Panc1 (cell line): Measurements from ENCODE around the gene HBEGF. TPM values are rescaled to one million over a fixed set of nuclear protein-coding genes. Genes with fewer than 3 reads are reported as not detected.

Source experiments
- ATAC-seq: fragments of 200-7000 bp; cut with Tn5 transposase; 2 replicates; pipeline ENCODE4 v1.9.1; 2020; ENCODE audit warnings: mild to moderate bottlenecking, moderate library complexity
- BruUV-seq: library from RNA; stranded (reverse); fragments of 400-500 nt; replicated peaks from 2 replicates; lab custom pipeline; 2021; lab: Mats Ljungman, UMichigan
- CTCF ChIA-PET: fragments of 300-600 bp; sonication (Branson Sonifier 250); formaldehyde crosslinking; loops from one replicate; lab custom pipeline; 2022; ENCODE audit warnings: antibody characterized with exemption; lab: Charles Lee
- POLR2A ChIA-PET: fragments of 300-600 bp; sonication (Branson Sonifier 250); formaldehyde crosslinking; loops from one replicate; lab custom pipeline; 2022; ENCODE audit warnings: antibody characterized with exemption; lab: Charles Lee
- DNase-seq: peaks from one replicate; pipeline ENCODE4 v3.0.0-alpha.2; 2010; ENCODE audit warnings: low read depth, low spot score
- H3K27ac ChIP-seq: 2 replicates; pipeline ENCODE4 v1.5.1; 2011; ENCODE audit warnings: mild to moderate bottlenecking, low read length, inconsistent platforms
- H3K27me3 ChIP-seq: fragments of 200-500 bp; sonication (Bioruptor generic); 2 replicates; pipeline ENCODE4 v1.6.0; 2014; ENCODE audit warnings: low read length, inconsistent platforms; ENCODE audit not compliant: control insufficient read depth, insufficient read depth
- H3K36me3 ChIP-seq: fragments of 200-500 bp; sonication (Bioruptor generic); 2 replicates; pipeline ENCODE4 v1.5.1; 2014; ENCODE audit warnings: inconsistent platforms, mild to moderate bottlenecking, low read length, moderate library complexity; ENCODE audit not compliant: control insufficient read depth, insufficient read depth
- H3K4me1 ChIP-seq: 2 replicates; pipeline ENCODE4 v1.5.1; 2011; ENCODE audit warnings: inconsistent platforms, mild to moderate bottlenecking, low read length, moderate library complexity; ENCODE audit not compliant: control insufficient read depth, insufficient read depth
- H3K4me3 ChIP-seq, 2 experiments: 2 replicates each; pipeline ENCODE4 v1.5.1; 2011 to 2012; ENCODE audit warnings: low read depth in 2 of 2, low read length in 2 of 2, mild to moderate bottlenecking in 2 of 2, inconsistent platforms in 1 of 2, moderate library complexity in 1 of 2
- H3K9me3 ChIP-seq: fragments of 200-500 bp; sonication (Bioruptor generic); 2 replicates; pipeline ENCODE4 v1.5.1; 2014; ENCODE audit warnings: low read depth, mild to moderate bottlenecking, inconsistent platforms, low read length, moderate library complexity; ENCODE audit not compliant: control insufficient read depth, insufficient read depth
- CTCF ChIP-seq: fragments of 450-650 bp; IDR thresholded peaks from 2 replicates; pipeline ENCODE4 v1.5.1; 2017; ENCODE audit warnings: mild to moderate bottlenecking
- POLR2AphosphoS5 ChIP-seq: IDR thresholded peaks from 2 replicates; pipeline ENCODE4 v1.6.1; 2012; ENCODE audit warnings: mild to moderate bottlenecking, low read depth, low read length, moderate library complexity
- REST ChIP-seq, 2 experiments: IDR thresholded peaks; 2 replicates each; pipeline ENCODE4 v1.6.1; 2011 to 2012; ENCODE audit warnings: low read depth in 2 of 2, control low read depth in 1 of 2, low read length in 1 of 2, mild to moderate bottlenecking in 1 of 2, moderate library complexity in 1 of 2; ENCODE audit not compliant: insufficient read depth in 1 of 2
- SIN3A ChIP-seq: IDR thresholded peaks from 2 replicates; pipeline ENCODE4 v1.6.1; 2012; ENCODE audit warnings: low read depth, mild to moderate bottlenecking, low read length, moderate library complexity, borderline replicate concordance; ENCODE audit not compliant: insufficient read depth
- TCF7L2 ChIP-seq: IDR thresholded peaks from 2 replicates; pipeline ENCODE4 v1.6.1; 2011; ENCODE audit warnings: mild to moderate bottlenecking, low read depth, low read length, inconsistent platforms
- in situ Hi-C: cut with HindIII; loops from 2 replicates; pipeline ENCODE4 v1.10.0; 2016; ENCODE audit warnings: low sequenced_read_pairs, low pct_unique_long_range_greater_than_20kb
- intact Hi-C: fragments of 100-400 bp; cut with micrococcal nuclease; formaldehyde crosslinking; loops from one replicate; pipeline ENCODE4 v1.10.0; 2022; ENCODE audit not compliant: unreplicated experiment
- total RNA-seq: library from RNA; stranded (reverse); gene quantifications from one replicate; pipeline ENCODE4 v1.2.1, GENCODE V29; 2021; ENCODE audit not compliant: unreplicated experiment

HBEGF gene
- total RNA-seq, 1 experiment from 2014 or later: 5.0 TPM

DNA sequence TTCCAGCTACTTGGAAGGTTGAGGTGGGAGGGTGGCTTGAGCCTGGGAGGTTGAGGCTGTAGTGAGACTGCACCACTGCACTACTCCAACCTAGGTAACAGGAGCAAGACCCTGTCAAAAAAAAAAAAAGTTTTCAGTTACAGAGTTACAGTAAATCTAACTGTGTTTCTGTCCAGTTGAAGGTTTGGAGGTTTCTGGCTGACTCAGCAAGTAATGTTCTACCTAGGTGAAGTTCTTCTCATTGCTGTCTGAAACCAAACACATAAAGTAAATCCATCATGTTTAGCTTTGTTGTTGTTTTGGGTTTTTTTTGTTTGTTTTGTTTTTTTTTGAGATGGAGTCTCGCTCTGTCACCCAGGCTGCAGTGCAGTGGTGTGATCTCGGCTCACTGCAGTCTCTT is 47.3 kb upstream of the HBEGF start:
- intact Hi-C loops (no loop called here), in situ Hi-C loops (no loop called here)
- Histone ChIP-seq H3K27ac (no peak overlapping the region), H3K9me3 (no peaks in the 10 kb centered on the region), H3K4me3 (no peak overlapping the region), H3K36me3 (no peaks in the 10 kb centered on the region), H3K27me3 (no peaks in the 10 kb centered on the region), H3K4me1 (peaks cover 4% of the 10 kb centered on the region; the same call in 1 of the 2 replicates)
- no TSS peak for BruUV-seq
- no peak for TF ChIP-seq SIN3A
- no peak for ATAC-seq
- CTCF ChIA-PET: interaction anchor here (0.6 kb wide), 1 partner anchor 35 kb away, joined by 5 read pairs; no protein-coding TSS in a partner anchor
- POLR2A ChIA-PET: interaction anchor here (0.6 kb wide), 1 partner anchor 264 kb away, joined by 3 read pairs; no protein-coding TSS in a partner anchor
- no peak for DNase-seq

GRCh38 chr5:140391732-140392131 is 45.3 kb upstream of the HBEGF start:
- intact Hi-C loops (no loop called here), in situ Hi-C loops (no loop called here)
- H3K9me3 ChIP-seq: no peaks in the 10 kb centered on the region
- ATAC-seq (no peak), DNase-seq (no peak)
- TF ChIP-seq POLR2AphosphoS5 (no peak), CTCF (no peak), TCF7L2 (no peak), SIN3A (no peak), REST (IDR thresholded peaks at IDR 0.05; ENCODE audit: insufficient read depth in 1 of 2, low read depth in 2 of 2, low read length in 1 of 2) (no peak)
- no peaks in the 10 kb centered on the region for H3K27me3 ChIP-seq
- no peak overlapping the region for H3K27ac ChIP-seq
- no peaks in the 10 kb centered on the region for H3K36me3 ChIP-seq
- no peaks in the 10 kb centered on the region for H3K4me1 ChIP-seq
- BruUV-seq: no TSS peak
- H3K4me3 ChIP-seq: no peak overlapping the region
- CTCF ChIA-PET: no interaction called here
- POLR2A ChIA-PET: no interaction called here

- intact Hi-C loops (no loop called here), in situ Hi-C loops (no loop called here)
- BruUV-seq: no TSS peak
- POLR2A ChIA-PET: no interaction called here
- Histone ChIP-seq H3K4me3 (no peak overlapping the region), H3K27ac (no peak overlapping the region), H3K36me3 (no peaks in the 10 kb centered on the region), H3K9me3 (no peaks in the 10 kb centered on the region), H3K27me3 (no peaks in the 10 kb centered on the region), H3K4me1 (no peaks in the 10 kb centered on the region)
- DNase-seq: no peak
- no peak for ATAC-seq
- TF ChIP-seq POLR2AphosphoS5 (no peak), CTCF (no peak), SIN3A (no peak), REST (IDR thresholded peaks at IDR 0.05; ENCODE audit: insufficient read depth in 1 of 2, low read depth in 2 of 2, low read length in 1 of 2) (no peak), TCF7L2 (no peak)
- CTCF ChIA-PET: no interaction called here
Measured at GRCh38 chr5:140391312-140391711, 44.9 kb upstream of the HBEGF start.
